Tibial nerve (tissue), 3 donors: Measurements from ENCODE around the gene LCN12.

Experiments
- CTCF ChIP-seq, 5 experiments: fragments of 200-600 bp in 3 of 5; fragments of 450-650 bp in 2 of 5; sonication (generic) in 3 of 5; IDR thresholded peaks; one replicate each; pipeline ENCODE4 v1.5.1; 2016 to 2019; ENCODE audit warnings: antibody characterized with exemption in 5 of 5, mild to moderate bottlenecking in 3 of 5, moderate library complexity in 2 of 5
- POLR2A ChIP-seq, 2 donors: fragments of 450-650 bp; IDR thresholded peaks; one replicate each; pipeline ENCODE4 v1.6.1; 2017; ENCODE audit warnings: antibody characterized with exemption in 2 of 2, mild to moderate bottlenecking in 2 of 2, moderate library complexity in 2 of 2

GRCh38 chr9:136944212-136944518 is 7.9 kb upstream of the LCN12 start:
- TF ChIP-seq CTCF (IDR thresholded peaks at IDR 0.05) (no peak), POLR2A (IDR thresholded peaks at IDR 0.05) (no peak)
